ENCODE measurements around the gene P2RY11.

P2RY11 gene

GRCh38 chr19:10102787-10103236 lies 8.7 kb upstream of the P2RY11 start:
- no peak for DNase-seq (ENCODE audit: low read depth)
- TF ChIP-seq CTCF (conservative IDR thresholded peaks at IDR 0.05; ENCODE audit: control insufficient read depth, insufficient read depth, low read depth, low read length): no peak
- H3K4me3 ChIP-seq (ENCODE audit: control insufficient read depth, low read depth, low read length): no peak overlapping the region

- H3K4me3 ChIP-seq (ENCODE audit: control insufficient read depth, low read depth, low read length): no peak overlapping the region
- TF ChIP-seq CTCF (conservative IDR thresholded peaks at IDR 0.05; ENCODE audit: control insufficient read depth, insufficient read depth, low read depth, low read length): no peak
- DNase-seq (ENCODE audit: low read depth): no peak
Observed at GRCh38 chr19:10104130-10104513, 7.4 kb upstream of the P2RY11 start.

- H3K4me3 ChIP-seq (ENCODE audit: control insufficient read depth, low read depth, low read length): no peak overlapping the region
- TF ChIP-seq CTCF (conservative IDR thresholded peaks at IDR 0.05; ENCODE audit: control insufficient read depth, insufficient read depth, low read depth, low read length): no peak
- no peak for DNase-seq (ENCODE audit: low read depth)
Observed at GRCh38 chr19:10104665-10105508, 6.6 kb upstream of the P2RY11 start.

GRCh38 chr19:10105509-10106099 lies 5.9 kb upstream of the P2RY11 start:
- H3K4me3 ChIP-seq (ENCODE audit: control insufficient read depth, low read depth, low read length): peak overlapping the region; percentile 35

GRCh38 chr19:10106100-10106936 lies 5.2 kb upstream of the P2RY11 start, which contains the start of gene PPAN:
TSS of gene PPAN (plus strand) at chr19:10106362. CDS start at chr19:10106395, 33 bp downstream.
- peak within 1 kb of the TSS; percentile 91 for H3K4me3 ChIP-seq (ENCODE audit: control insufficient read depth, low read depth, low read length)
- TF ChIP-seq CTCF (conservative IDR thresholded peaks at IDR 0.05; ENCODE audit: control insufficient read depth, insufficient read depth, low read depth, low read length): no peak
- peak; percentile 97 for DNase-seq (ENCODE audit: low read depth)

More at GRCh38 chr19:10105509-10106099, 5.9 kb upstream of the P2RY11 start:
- DNase-seq (ENCODE audit: low read depth): no peak
- no peak for TF ChIP-seq CTCF (conservative IDR thresholded peaks at IDR 0.05; ENCODE audit: control insufficient read depth, insufficient read depth, low read depth, low read length)

GRCh38 chr19:10107254-10107653 lies 4.2 kb upstream of the P2RY11 start:
- no peak for DNase-seq (ENCODE audit: low read depth)
- TF ChIP-seq CTCF (conservative IDR thresholded peaks at IDR 0.05; ENCODE audit: control insufficient read depth, insufficient read depth, low read depth, low read length): no peak
- H3K4me3 ChIP-seq (ENCODE audit: control insufficient read depth, low read depth, low read length): peak overlapping the region; percentile 91
